Lower leg skin (tissue), 4 donors: ENCODE results near the gene ACTN3. TPM values are rescaled to one million over a fixed set of nuclear protein-coding genes. Genes with fewer than 3 reads are reported as not detected.

Source experiments
- DNase-seq, 2 donors: peaks; one replicate each; pipeline ENCODE4 v3.0.0-alpha.2; 2019; ENCODE audit warnings: low spot score in 2 of 2
- H3K4me3 ChIP-seq: fragments of 200-600 bp; sonication (generic); 2 replicates; pipeline ENCODE4 v1.5.1; 2017; ENCODE audit warnings: mild to moderate bottlenecking, low read depth; ENCODE audit not compliant: poor library complexity, severe bottlenecking
- CTCF ChIP-seq, 3 donors: fragments of 450-650 bp; IDR thresholded peaks; one replicate each; pipeline ENCODE4 v1.5.1; 2016; ENCODE audit warnings: antibody characterized with exemption in 3 of 3, mild to moderate bottlenecking in 3 of 3, moderate library complexity in 2 of 3
- POLR2A ChIP-seq, 2 donors: fragments of 450-650 bp; IDR thresholded peaks; one replicate each; pipeline ENCODE4 v1.6.1; 2016 to 2017; ENCODE audit warnings: antibody characterized with exemption in 2 of 2, mild to moderate bottlenecking in 1 of 2, moderate library complexity in 1 of 2
- WGBS, 2 donors: methylation state at CpG; one replicate each; pipeline ENCODE4 v1.1.5; 2018; 5-methylcytosine and 5-hydroxymethylcytosine counted together
- intact Hi-C: fragments of 100-400 bp; cut with DNase I; formaldehyde crosslinking; loops from one replicate; pipeline ENCODE4 v1.15.0; 2023; ENCODE audit warnings: low total_unique reads
- total RNA-seq, 4 donors: library from RNA; depleted of rRNA; stranded (reverse); fragments of >200 nt; gene quantifications; one replicate each; pipeline ENCODE4 v1.1.0, GENCODE V29; 2016

Gene ACTN3
- total RNA-seq, 4 donors from 2014 or later = not detected

- no peak for TF ChIP-seq POLR2A (IDR thresholded peaks at IDR 0.05)
- no peak for TF ChIP-seq CTCF (IDR thresholded peaks at IDR 0.05)
These were observed 35.7 kb upstream of the ACTN3 start for GRCh38 chr11:66510990-66511339.

GRCh38 chr11:66523611-66524010 lies 23.1 kb upstream of the ACTN3 start:
- WGBS, 2 donors = 94 to 95% methylated on average over 11 of the region's 11 CpGs
- TF ChIP-seq CTCF (IDR thresholded peaks at IDR 0.05) = no peak
- TF ChIP-seq POLR2A (IDR thresholded peaks at IDR 0.05) = no peak
- intact Hi-C loops = no loop called here
- no peak overlapping the region for H3K4me3 ChIP-seq
- no peak for DNase-seq

More at GRCh38 chr11:66510990-66511339, 35.7 kb upstream of the ACTN3 start:
- DNase-seq = no peak
- peak overlapping the region; percentile 48 for H3K4me3 ChIP-seq
- intact Hi-C loops = no loop called here
- 3 to 11% methylated on average over 5 of the region's 5 CpGs for WGBS, 2 donors

- TF ChIP-seq POLR2A (IDR thresholded peaks at IDR 0.05) (no peak), CTCF (IDR thresholded peaks at IDR 0.05) (no peak)
- WGBS, 2 donors = 92 to 93% methylated on average over 10 of the region's 10 CpGs
- no peak for DNase-seq
- H3K4me3 ChIP-seq = no peak overlapping the region
- intact Hi-C loops = no loop called here
These were observed 22.2 kb upstream of the ACTN3 start for GRCh38 chr11:66524304-66525040.

GRCh38 chr11:66529069-66529468 lies 17.6 kb upstream of the ACTN3 start:
- WGBS, 2 donors = 76 to 82% methylated on average over 10 of the region's 10 CpGs
- TF ChIP-seq POLR2A (IDR thresholded peaks at IDR 0.05) (no peak), CTCF (IDR thresholded peaks at IDR 0.05) (no peak)
- intact Hi-C loops = no loop called here

GRCh38 chr11:66529655-66530054 lies 17.0 kb upstream of the ACTN3 start:
- DNase-seq = no peak
- TF ChIP-seq POLR2A (IDR thresholded peaks at IDR 0.05) (no peak), CTCF (IDR thresholded peaks at IDR 0.05) (no peak)
- intact Hi-C loops = no loop called here
- H3K4me3 ChIP-seq = no peak overlapping the region
- 84 to 92% methylated on average over 13 of the region's 13 CpGs for WGBS, 2 donors

More at GRCh38 chr11:66529069-66529468, 17.6 kb upstream of the ACTN3 start:
- H3K4me3 ChIP-seq = no peak overlapping the region
- no peak for DNase-seq
